ENCODE results near the gene BEST1. TPM values are rescaled to one million over a fixed set of nuclear protein-coding genes. Genes with fewer than 3 reads are reported as not detected.

The BEST1 gene
- polyA plus RNA-seq, 1 donor from 2014 or later: 6.4 TPM

GRCh38 chr11:61972112-61972671 lies 22.0 kb downstream of the BEST1 start:
- Histone ChIP-seq H2AFZ (ENCODE audit: low read depth, low read length) (no peak overlapping the region), H3F3A (ENCODE audit: insufficient read depth, low read length, poor library complexity, severe bottlenecking) (no peaks in the 10 kb centered on the region), H3K4me3 (ENCODE audit: low read length) (no peak overlapping the region), H3K4me2 (ENCODE audit: low read length) (no peak overlapping the region), H3K9me2 (ENCODE audit: insufficient read depth, low read length) (no peaks in the 10 kb centered on the region), H3K9ac (ENCODE audit: low read length) (no peak overlapping the region), H3K27ac (ENCODE audit: low read length) (no peak overlapping the region), H3K9me3 (ENCODE audit: low read length) (no peaks in the 10 kb centered on the region), H3K27me3 (ENCODE audit: insufficient read depth, low read depth, low read length) (no peaks in the 10 kb centered on the region), H3K79me2 (replicated peaks; ENCODE audit: insufficient read depth, low read length) (no peaks in the 10 kb centered on the region), H4K20me1 (ENCODE audit: insufficient read depth) (no peaks in the 10 kb centered on the region), H3K36me3 (ENCODE audit: insufficient read depth, low read length) (no peaks in the 10 kb centered on the region)
- no peak for TF ChIP-seq POLR2AphosphoS5 (IDR thresholded peaks at IDR 0.05)
- no peak for TF ChIP-seq TAF1 (IDR thresholded peaks at IDR 0.05; ENCODE audit: low read depth)
- no peak for TF ChIP-seq SMC3 (conservative IDR thresholded peaks at IDR 0.05; ENCODE audit: poor library complexity)
- TF ChIP-seq EZH2 (IDR thresholded peaks at IDR 0.05; ENCODE audit: borderline replicate concordance, insufficient read depth, low read length, poor library complexity, severe bottlenecking): no peak

- no peaks in the 10 kb centered on the region for H3K36me3 ChIP-seq (ENCODE audit: insufficient read depth, low read length)
- no peak overlapping the region for H3K4me2 ChIP-seq (ENCODE audit: low read length)
- no peaks in the 10 kb centered on the region for H3K27me3 ChIP-seq (ENCODE audit: insufficient read depth, low read depth, low read length)
- H3K9me2 ChIP-seq (ENCODE audit: insufficient read depth, low read length): no peaks in the 10 kb centered on the region
- H3K4me3 ChIP-seq (ENCODE audit: low read length): no peak overlapping the region
- H4K20me1 ChIP-seq (ENCODE audit: insufficient read depth): no peaks in the 10 kb centered on the region
- H3F3A ChIP-seq (ENCODE audit: insufficient read depth, low read length, poor library complexity, severe bottlenecking): no peaks in the 10 kb centered on the region
- H3K9ac ChIP-seq (ENCODE audit: low read length): no peak overlapping the region
- no peak for TF ChIP-seq RAD21 (conservative IDR thresholded peaks at IDR 0.05)
- TF ChIP-seq POLR2AphosphoS5 (IDR thresholded peaks at IDR 0.05): no peak
- no peak overlapping the region for H3K27ac ChIP-seq (ENCODE audit: low read length)
- H3K79me2 ChIP-seq (replicated peaks; ENCODE audit: insufficient read depth, low read length): no peaks in the 10 kb centered on the region
- no peak overlapping the region for H2AFZ ChIP-seq (ENCODE audit: low read depth, low read length)
- no peaks in the 10 kb centered on the region for H3K9me3 ChIP-seq (ENCODE audit: low read length)
These were observed 22.7 kb downstream of the BEST1 start for GRCh38 chr11:61972672-61973475.

GRCh38 chr11:61973476-61974162 lies 23.5 kb downstream of the BEST1 start:
- Histone ChIP-seq H4K20me1 (ENCODE audit: insufficient read depth) (no peaks in the 10 kb centered on the region), H3F3A (ENCODE audit: insufficient read depth, low read length, poor library complexity, severe bottlenecking) (no peaks in the 10 kb centered on the region), H3K9me2 (ENCODE audit: insufficient read depth, low read length) (no peaks in the 10 kb centered on the region), H3K27ac (ENCODE audit: low read length) (no peak overlapping the region), H3K4me2 (ENCODE audit: low read length) (no peak overlapping the region), H3K27me3 (ENCODE audit: insufficient read depth, low read depth, low read length) (no peaks in the 10 kb centered on the region), H3K4me3 (ENCODE audit: low read length) (no peak overlapping the region), H3K79me2 (replicated peaks; ENCODE audit: insufficient read depth, low read length) (no peaks in the 10 kb centered on the region), H3K9ac (ENCODE audit: low read length) (no peak overlapping the region), H3K36me3 (ENCODE audit: insufficient read depth, low read length) (no peaks in the 10 kb centered on the region), H3K9me3 (ENCODE audit: low read length) (no peaks in the 10 kb centered on the region), H2AFZ (ENCODE audit: low read depth, low read length) (no peak overlapping the region)
- no peak for TF ChIP-seq EP300 (conservative IDR thresholded peaks at IDR 0.05; ENCODE audit: poor library complexity, severe bottlenecking)
- no peak for TF ChIP-seq MXI1 (conservative IDR thresholded peaks at IDR 0.05; ENCODE audit: poor library complexity, severe bottlenecking)
- no peak for TF ChIP-seq POLR2AphosphoS5 (IDR thresholded peaks at IDR 0.05)
- no peak for TF ChIP-seq REST (IDR thresholded peaks at IDR 0.05; ENCODE audit: borderline replicate concordance)
- TF ChIP-seq RAD21 (conservative IDR thresholded peaks at IDR 0.05): no peak
